ENCODE results near the gene BCAR3.

BCAR3 gene

GRCh38 chr1:93603601-93604000, 78.0 kb downstream of the BCAR3 start:
- H3K36me3 ChIP-seq, result no peaks in the 10 kb centered on the region
- no peaks in the 10 kb centered on the region for H3K27me3 ChIP-seq
- TF ChIP-seq CTCF (IDR thresholded peaks at IDR 0.05), result no peak
- H3K4me1 ChIP-seq (ENCODE audit: control insufficient read depth in 1 of 2, insufficient read depth in 1 of 2, low read depth in 1 of 2, low read length in 1 of 2), result no peaks in the 10 kb centered on the region
- no peak overlapping the region for H3K4me3 ChIP-seq (ENCODE audit: low read depth in 1 of 2, low read length in 1 of 2)
- H3K9me3 ChIP-seq, result no peaks in the 10 kb centered on the region
- no peak overlapping the region for H3K27ac ChIP-seq

- TF ChIP-seq CTCF (IDR thresholded peaks at IDR 0.05), result no peak
- Histone ChIP-seq H3K4me1 (ENCODE audit: control insufficient read depth in 1 of 2, insufficient read depth in 1 of 2, low read depth in 1 of 2, low read length in 1 of 2) (no peaks in the 10 kb centered on the region), H3K4me3 (ENCODE audit: low read depth in 1 of 2, low read length in 1 of 2) (no peak overlapping the region), H3K27me3 (no peaks in the 10 kb centered on the region), H3K9me3 (no peaks in the 10 kb centered on the region), H3K27ac (no peak overlapping the region), H3K36me3 (no peaks in the 10 kb centered on the region)
Measured at GRCh38 chr1:93603106-93603505, 78.5 kb downstream of the BCAR3 start.

GRCh38 chr1:93602101-93602500, 79.5 kb downstream of the BCAR3 start:
- Histone ChIP-seq H3K4me3 (ENCODE audit: low read depth in 1 of 2, low read length in 1 of 2) (no peak overlapping the region), H3K27me3 (no peaks in the 10 kb centered on the region), H3K4me1 (ENCODE audit: control insufficient read depth in 1 of 2, insufficient read depth in 1 of 2, low read depth in 1 of 2, low read length in 1 of 2) (no peaks in the 10 kb centered on the region), H3K36me3 (no peaks in the 10 kb centered on the region), H3K9me3 (no peaks in the 10 kb centered on the region), H3K27ac (no peak overlapping the region)
- no peak for TF ChIP-seq CTCF (IDR thresholded peaks at IDR 0.05)

GRCh38 chr1:93601686-93602085, 80.0 kb downstream of the BCAR3 start:
- Histone ChIP-seq H3K4me1 (ENCODE audit: control insufficient read depth in 1 of 2, insufficient read depth in 1 of 2, low read depth in 1 of 2, low read length in 1 of 2) (no peaks in the 10 kb centered on the region), H3K27me3 (no peaks in the 10 kb centered on the region), H3K36me3 (no peaks in the 10 kb centered on the region), H3K27ac (no peak overlapping the region), H3K9me3 (no peaks in the 10 kb centered on the region), H3K4me3 (ENCODE audit: low read depth in 1 of 2, low read length in 1 of 2) (no peak overlapping the region)
- no peak for TF ChIP-seq CTCF (IDR thresholded peaks at IDR 0.05)

GRCh38 chr1:93600663-93601062, 81.0 kb downstream of the BCAR3 start:
- H3K4me3 ChIP-seq (ENCODE audit: low read depth in 1 of 2, low read length in 1 of 2), result no peak overlapping the region
- no peaks in the 10 kb centered on the region for H3K9me3 ChIP-seq
- no peak for TF ChIP-seq CTCF (IDR thresholded peaks at IDR 0.05)
- no peaks in the 10 kb centered on the region for H3K4me1 ChIP-seq (ENCODE audit: control insufficient read depth in 1 of 2, insufficient read depth in 1 of 2, low read depth in 1 of 2, low read length in 1 of 2)
- no peaks in the 10 kb centered on the region for H3K36me3 ChIP-seq
- no peak overlapping the region for H3K27ac ChIP-seq
- H3K27me3 ChIP-seq, result no peaks in the 10 kb centered on the region

GRCh38 chr1:93599479-93599878, 82.2 kb downstream of the BCAR3 start:
- Histone ChIP-seq H3K27ac (no peak overlapping the region), H3K27me3 (no peaks in the 10 kb centered on the region), H3K4me1 (ENCODE audit: control insufficient read depth in 1 of 2, insufficient read depth in 1 of 2, low read depth in 1 of 2, low read length in 1 of 2) (no peaks in the 10 kb centered on the region), H3K4me3 (ENCODE audit: low read depth in 1 of 2, low read length in 1 of 2) (no peak overlapping the region), H3K36me3 (no peaks in the 10 kb centered on the region), H3K9me3 (no peaks in the 10 kb centered on the region)
- TF ChIP-seq CTCF (IDR thresholded peaks at IDR 0.05), result no peak

Data from neutrophil (primary cell).